ENCODE measurements around the gene TRIM56. TPM values are rescaled to one million over a fixed set of nuclear protein-coding genes. Genes with fewer than 3 reads are reported as not detected.

Gene TRIM56, protein sequence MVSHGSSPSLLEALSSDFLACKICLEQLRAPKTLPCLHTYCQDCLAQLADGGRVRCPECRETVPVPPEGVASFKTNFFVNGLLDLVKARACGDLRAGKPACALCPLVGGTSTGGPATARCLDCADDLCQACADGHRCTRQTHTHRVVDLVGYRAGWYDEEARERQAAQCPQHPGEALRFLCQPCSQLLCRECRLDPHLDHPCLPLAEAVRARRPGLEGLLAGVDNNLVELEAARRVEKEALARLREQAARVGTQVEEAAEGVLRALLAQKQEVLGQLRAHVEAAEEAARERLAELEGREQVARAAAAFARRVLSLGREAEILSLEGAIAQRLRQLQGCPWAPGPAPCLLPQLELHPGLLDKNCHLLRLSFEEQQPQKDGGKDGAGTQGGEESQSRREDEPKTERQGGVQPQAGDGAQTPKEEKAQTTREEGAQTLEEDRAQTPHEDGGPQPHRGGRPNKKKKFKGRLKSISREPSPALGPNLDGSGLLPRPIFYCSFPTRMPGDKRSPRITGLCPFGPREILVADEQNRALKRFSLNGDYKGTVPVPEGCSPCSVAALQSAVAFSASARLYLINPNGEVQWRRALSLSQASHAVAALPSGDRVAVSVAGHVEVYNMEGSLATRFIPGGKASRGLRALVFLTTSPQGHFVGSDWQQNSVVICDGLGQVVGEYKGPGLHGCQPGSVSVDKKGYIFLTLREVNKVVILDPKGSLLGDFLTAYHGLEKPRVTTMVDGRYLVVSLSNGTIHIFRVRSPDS
- polyA plus RNA-seq (2012; ENCODE audit: insufficient read length, low read depth) = 18.3 TPM

- TF ChIP-seq, protein P1, sequence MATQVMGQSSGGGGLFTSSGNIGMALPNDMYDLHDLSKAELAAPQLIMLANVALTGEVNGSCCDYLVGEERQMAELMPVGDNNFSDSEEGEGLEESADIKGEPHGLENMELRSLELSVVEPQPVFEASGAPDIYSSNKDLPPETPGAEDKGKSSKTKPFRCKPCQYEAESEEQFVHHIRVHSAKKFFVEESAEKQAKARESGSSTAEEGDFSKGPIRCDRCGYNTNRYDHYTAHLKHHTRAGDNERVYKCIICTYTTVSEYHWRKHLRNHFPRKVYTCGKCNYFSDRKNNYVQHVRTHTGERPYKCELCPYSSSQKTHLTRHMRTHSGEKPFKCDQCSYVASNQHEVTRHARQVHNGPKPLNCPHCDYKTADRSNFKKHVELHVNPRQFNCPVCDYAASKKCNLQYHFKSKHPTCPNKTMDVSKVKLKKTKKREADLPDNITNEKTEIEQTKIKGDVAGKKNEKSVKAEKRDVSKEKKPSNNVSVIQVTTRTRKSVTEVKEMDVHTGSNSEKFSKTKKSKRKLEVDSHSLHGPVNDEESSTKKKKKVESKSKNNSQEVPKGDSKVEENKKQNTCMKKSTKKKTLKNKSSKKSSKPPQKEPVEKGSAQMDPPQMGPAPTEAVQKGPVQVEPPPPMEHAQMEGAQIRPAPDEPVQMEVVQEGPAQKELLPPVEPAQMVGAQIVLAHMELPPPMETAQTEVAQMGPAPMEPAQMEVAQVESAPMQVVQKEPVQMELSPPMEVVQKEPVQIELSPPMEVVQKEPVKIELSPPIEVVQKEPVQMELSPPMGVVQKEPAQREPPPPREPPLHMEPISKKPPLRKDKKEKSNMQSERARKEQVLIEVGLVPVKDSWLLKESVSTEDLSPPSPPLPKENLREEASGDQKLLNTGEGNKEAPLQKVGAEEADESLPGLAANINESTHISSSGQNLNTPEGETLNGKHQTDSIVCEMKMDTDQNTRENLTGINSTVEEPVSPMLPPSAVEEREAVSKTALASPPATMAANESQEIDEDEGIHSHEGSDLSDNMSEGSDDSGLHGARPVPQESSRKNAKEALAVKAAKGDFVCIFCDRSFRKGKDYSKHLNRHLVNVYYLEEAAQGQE (IDR thresholded peaks at IDR 0.05; ENCODE audit: insufficient read depth in 1 of 2, low read depth in 2 of 2, low read length in 2 of 2) = no peak
- TF ChIP-seq POLR2AphosphoS5 (IDR thresholded peaks at IDR 0.05; ENCODE audit: low read depth, low read length) (peak; percentile 54), FOXP2 (optimal IDR thresholded peaks at IDR 0.05; ENCODE audit: borderline replicate concordance, extremely low read depth, extremely low read length, insufficient read depth) (peak; percentile 60), SIN3A (IDR thresholded peaks at IDR 0.05; ENCODE audit: borderline replicate concordance, insufficient read depth, low read length) (no peak), TAF1 (IDR thresholded peaks at IDR 0.05; ENCODE audit: borderline replicate concordance, insufficient read depth, low read length) (peak; percentile 61; the same call in 1 of the 2 replicates)
Measured at GRCh38 chr7:101085162-101085964, at the start of gene TRIM56. Gene TRIM56 (plus strand): TSS chr7:101085481. CDS start chr7:101087313, 1,832 bp downstream.

DNA sequence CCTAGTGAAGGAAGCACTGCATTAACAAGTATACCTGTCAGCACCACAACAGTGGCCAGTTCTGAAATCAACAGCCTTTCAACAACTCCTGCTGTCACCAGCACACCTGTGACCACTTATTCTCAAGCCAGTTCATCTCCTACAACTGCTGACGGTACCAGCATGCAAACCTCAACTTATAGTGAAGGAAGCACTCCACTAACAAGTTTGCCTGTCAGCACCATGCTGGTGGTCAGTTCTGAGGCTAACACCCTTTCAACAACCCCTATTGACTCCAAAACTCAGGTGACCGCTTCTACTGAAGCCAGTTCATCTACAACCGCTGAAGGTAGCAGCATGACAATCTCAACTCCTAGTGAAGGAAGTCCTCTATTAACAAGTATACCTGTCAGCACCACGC lies 49.3 kb upstream of the TRIM56 start:
- TF ChIP-seq POLR2AphosphoS5 (IDR thresholded peaks at IDR 0.05; ENCODE audit: low read depth, low read length) (no peak), FOXP2 (optimal IDR thresholded peaks at IDR 0.05; ENCODE audit: borderline replicate concordance, extremely low read depth, extremely low read length, insufficient read depth) (no peak), TAF1 (IDR thresholded peaks at IDR 0.05; ENCODE audit: borderline replicate concordance, insufficient read depth, low read length) (no peak), SIN3A (IDR thresholded peaks at IDR 0.05; ENCODE audit: borderline replicate concordance, insufficient read depth, low read length) (no peak)
- TF ChIP-seq, protein P1 (IDR thresholded peaks at IDR 0.05; ENCODE audit: insufficient read depth in 1 of 2, low read depth in 2 of 2, low read length in 2 of 2) = no peak

DNA sequence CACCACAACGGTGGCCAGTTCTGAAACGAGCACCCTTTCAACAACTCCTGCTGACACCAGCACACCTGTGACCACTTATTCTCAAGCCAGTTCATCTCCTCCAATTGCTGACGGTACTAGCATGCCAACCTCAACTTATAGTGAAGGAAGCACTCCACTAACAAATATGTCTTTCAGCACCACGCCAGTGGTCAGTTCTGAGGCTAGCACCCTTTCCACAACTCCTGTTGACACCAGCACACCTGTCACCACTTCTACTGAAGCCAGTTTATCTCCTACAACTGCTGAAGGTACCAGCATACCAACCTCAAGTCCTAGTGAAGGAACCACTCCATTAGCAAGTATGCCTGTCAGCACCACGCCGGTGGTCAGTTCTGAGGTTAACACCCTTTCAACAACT lies 44.0 kb upstream of the TRIM56 start:
- TF ChIP-seq, protein P1 (IDR thresholded peaks at IDR 0.05; ENCODE audit: insufficient read depth in 1 of 2, low read depth in 2 of 2, low read length in 2 of 2) = 0 out of 4 replicates have a peak, but pooled peaks of 1 of the 2 experiments have one; percentile 58

DNA sequence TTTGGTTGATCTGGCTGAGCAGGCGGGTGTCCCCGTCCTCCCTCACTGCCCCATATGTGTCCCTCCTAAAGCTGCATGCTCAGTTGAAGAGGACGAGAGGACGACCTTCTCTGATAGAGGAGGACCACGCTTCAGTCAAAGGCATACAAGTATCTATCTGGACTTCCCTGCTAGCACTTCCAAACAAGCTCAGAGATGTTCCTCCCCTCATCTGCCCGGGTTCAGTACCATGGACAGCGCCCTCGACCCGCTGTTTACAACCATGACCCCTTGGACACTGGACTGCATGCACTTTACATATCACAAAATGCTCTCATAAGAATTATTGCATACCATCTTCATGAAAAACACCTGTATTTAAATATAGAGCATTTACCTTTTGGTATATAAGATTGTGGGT lies 26.9 kb upstream of the TRIM56 start:
- no peak; the same call in 1 of the 2 replicates for TF ChIP-seq SIN3A (IDR thresholded peaks at IDR 0.05; ENCODE audit: borderline replicate concordance, insufficient read depth, low read length)
- TF ChIP-seq, protein P1 (IDR thresholded peaks at IDR 0.05; ENCODE audit: insufficient read depth in 1 of 2, low read depth in 2 of 2, low read length in 2 of 2) = peak; percentile 99 to 100
- TF ChIP-seq POLR2AphosphoS5 (IDR thresholded peaks at IDR 0.05; ENCODE audit: low read depth, low read length) = no peak
- TF ChIP-seq FOXP2 (optimal IDR thresholded peaks at IDR 0.05; ENCODE audit: borderline replicate concordance, extremely low read depth, extremely low read length, insufficient read depth) = peak; percentile 81

All from PFSK-1 (cell line).